RWPE1 (cell line): ENCODE measurements around the gene BAHCC1.
A peak's percentile ranks its signal among the peaks of the same experiment; 100 is the strongest.

Experiments
- CTCF ChIA-PET: fragments of 350-600 bp; sonication (Branson Sonifier 250); formaldehyde crosslinking; extraction: SDS; loops from one replicate; lab custom pipeline; 2021; lab: Yijun Ruan, JAX
- POLR2A ChIA-PET: fragments of 400-600 bp; formaldehyde crosslinking; extraction: SDS; loops from one replicate; lab custom pipeline; 2020; ENCODE audit warnings: antibody characterized with exemption; ENCODE audit not compliant: low non-redundant PET; lab: Yijun Ruan, JAX
- DNase-seq: peaks from one replicate; pipeline ENCODE4 v3.0.0; 2012; ENCODE audit warnings: low spot score
- H3K27ac ChIP-seq: fragments of 450-650 bp; 2 replicates; pipeline ENCODE4 v1.5.1; 2017
- TF ChIP-seq, protein P1 (sequence below): fragments of 450-650 bp; conservative IDR thresholded peaks from 2 replicates; pipeline ENCODE4 v1.5.1; 2017; ENCODE audit warnings: low read depth, mild to moderate bottlenecking

The BAHCC1 gene

DNA sequence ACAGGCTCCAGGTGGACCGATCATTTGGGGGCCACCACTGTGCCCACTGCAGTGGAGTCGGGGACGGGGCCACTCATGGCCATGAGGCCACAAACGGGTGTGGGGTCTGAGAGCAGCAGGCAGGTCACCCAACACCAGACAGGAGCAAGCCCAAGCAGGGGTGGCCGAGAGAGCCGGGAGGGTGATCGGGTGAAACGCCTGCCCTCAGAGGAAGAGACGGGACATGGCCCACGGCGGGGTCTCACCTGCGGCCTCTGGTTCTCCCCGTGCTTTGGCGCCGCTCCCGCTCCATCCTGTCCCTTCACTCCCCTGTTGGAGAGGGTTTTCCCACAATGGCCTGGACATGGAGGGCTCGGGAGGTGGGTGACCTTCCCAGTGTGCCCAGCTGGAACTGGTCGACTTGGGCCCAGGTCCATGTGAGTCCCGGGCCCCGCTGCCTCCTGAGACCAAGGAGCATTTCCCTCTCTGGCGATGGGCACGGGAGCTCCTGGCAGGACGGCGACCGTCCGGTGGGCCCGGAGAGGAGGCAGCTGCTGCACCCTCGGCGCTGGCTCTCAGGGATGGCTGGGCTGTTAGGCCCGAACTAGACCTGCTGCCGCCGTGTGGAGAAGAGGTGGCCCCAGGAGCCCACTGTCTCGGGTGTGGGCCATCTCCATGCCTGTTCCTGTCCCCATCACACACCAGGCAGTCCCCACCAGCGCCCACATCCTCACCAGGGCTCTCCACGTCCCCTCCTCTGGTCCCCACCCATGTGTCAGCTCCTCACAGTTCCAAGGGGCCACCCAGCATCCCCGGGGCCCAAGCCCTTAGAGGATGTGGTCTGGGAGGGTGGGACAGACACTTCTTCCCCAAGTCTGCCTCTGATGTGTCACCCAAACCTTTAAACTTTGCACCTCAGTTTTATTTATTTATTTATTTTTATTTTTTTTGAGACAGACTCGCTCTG, 13.4 kb upstream of the BAHCC1 start:
- POLR2A ChIA-PET, result interaction anchor here (0.6 kb wide), 1 partner anchor 251 kb away, joined by 3 read pairs; no protein-coding TSS in a partner anchor
- CTCF ChIA-PET, result interaction anchor here (0.9 kb wide), 1 partner anchor 102 kb away, joined by 3 read pairs; no protein-coding TSS in a partner anchor
- DNase-seq, result no peak
- H3K27ac ChIP-seq, result peak overlapping the region; percentile 5; the same call in 1 of the 2 replicates
- TF ChIP-seq, protein P1, sequence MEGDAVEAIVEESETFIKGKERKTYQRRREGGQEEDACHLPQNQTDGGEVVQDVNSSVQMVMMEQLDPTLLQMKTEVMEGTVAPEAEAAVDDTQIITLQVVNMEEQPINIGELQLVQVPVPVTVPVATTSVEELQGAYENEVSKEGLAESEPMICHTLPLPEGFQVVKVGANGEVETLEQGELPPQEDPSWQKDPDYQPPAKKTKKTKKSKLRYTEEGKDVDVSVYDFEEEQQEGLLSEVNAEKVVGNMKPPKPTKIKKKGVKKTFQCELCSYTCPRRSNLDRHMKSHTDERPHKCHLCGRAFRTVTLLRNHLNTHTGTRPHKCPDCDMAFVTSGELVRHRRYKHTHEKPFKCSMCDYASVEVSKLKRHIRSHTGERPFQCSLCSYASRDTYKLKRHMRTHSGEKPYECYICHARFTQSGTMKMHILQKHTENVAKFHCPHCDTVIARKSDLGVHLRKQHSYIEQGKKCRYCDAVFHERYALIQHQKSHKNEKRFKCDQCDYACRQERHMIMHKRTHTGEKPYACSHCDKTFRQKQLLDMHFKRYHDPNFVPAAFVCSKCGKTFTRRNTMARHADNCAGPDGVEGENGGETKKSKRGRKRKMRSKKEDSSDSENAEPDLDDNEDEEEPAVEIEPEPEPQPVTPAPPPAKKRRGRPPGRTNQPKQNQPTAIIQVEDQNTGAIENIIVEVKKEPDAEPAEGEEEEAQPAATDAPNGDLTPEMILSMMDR, result no peak

DNA sequence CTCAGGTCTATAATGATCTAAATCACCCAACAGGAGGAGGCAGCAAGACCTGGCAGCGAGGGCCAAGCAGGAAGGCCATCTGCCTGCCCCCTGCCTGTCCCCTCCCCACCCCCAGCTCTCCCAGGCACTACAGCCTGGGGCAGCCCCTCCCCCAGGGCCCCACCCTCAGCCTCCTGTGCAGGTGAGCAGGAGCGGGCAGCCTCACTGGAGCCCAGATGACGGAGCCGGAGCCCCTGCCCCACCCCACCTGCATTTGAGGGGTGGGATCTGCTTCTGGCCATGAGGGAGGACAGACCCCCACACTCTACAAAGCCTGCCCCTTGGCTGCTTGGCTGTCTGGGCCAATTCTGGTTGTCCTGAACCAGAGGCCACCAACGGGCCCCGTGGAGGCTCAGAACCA, 12.4 kb upstream of the BAHCC1 start:
- ChIA-PET CTCF (no interaction called here), POLR2A (no interaction called here)
- no peak for DNase-seq
- no peak overlapping the region; the same call in 1 of the 2 replicates for H3K27ac ChIP-seq
- TF ChIP-seq, protein P1, result no peak

DNA sequence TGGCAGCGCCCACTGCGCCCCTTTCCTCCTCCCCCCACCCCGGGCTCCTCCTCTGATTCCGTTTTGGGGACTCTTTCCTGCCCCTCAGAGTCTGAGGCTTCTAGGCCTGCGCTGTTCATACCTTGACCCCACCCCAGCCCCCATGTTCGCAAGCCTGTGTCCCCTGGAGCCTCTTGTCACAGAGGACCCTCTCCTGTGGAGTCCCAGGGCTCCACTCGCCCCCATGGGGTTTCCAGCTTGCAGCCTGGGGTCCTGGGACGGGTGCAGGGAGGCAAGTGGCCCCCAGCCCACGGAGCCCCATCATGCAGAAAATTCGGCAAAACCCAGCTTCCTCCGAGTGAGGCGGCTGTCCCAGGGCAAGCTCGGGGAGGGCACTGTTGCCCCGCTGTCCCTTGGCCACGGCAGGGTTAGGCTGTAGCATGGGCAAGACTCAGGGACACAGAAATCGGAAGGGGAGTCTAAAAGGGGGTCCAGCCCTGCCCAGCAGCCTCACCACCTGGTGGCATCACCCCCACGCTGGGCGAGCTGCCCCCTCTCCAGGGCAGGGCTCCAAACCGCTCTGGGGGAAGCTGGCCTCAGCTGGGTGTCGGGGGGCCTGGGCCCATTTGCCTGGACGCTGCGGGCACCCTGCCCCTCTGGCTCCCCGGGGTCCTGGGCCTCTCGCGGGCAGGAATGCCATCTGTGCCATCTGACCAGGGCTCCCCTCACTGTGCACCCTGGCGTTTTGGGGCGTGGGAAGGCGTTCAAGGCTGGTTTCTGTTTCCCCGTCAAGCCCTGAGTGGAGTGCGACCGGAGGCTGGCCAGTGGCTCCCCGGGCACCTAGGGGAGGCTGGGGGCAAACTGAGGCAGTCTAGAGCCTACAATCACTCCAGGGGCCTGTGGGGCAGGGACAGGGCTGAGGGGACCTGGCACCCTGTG, 11.5 kb upstream of the BAHCC1 start:
- POLR2A ChIA-PET, result no interaction called here
- DNase-seq, result no peak
- TF ChIP-seq, protein P1, result no peak
- H3K27ac ChIP-seq, result peak overlapping the region; percentile 94; the same call in 1 of the 2 replicates
- CTCF ChIA-PET, result no interaction called here

DNA sequence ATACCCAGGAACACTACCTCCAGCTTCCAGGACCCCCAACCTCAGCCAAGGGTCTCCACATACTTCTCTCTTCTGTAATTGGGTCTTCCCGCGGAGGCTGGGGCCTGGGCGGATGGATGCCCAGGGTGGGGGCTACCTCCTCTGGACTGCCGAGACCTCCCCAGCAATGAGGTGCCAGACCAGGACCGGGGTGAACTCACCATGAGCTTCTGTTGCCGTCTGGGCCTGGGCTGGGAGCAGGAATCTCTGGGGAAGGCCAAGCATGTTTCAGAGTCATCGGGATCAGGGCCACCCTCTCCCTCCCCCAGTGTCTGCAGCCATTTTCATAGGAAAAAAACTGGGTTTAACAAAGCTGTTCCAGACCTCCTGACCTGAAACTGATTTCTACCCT, 10.3 kb upstream of the BAHCC1 start:
- POLR2A ChIA-PET, result no interaction called here

DNA sequence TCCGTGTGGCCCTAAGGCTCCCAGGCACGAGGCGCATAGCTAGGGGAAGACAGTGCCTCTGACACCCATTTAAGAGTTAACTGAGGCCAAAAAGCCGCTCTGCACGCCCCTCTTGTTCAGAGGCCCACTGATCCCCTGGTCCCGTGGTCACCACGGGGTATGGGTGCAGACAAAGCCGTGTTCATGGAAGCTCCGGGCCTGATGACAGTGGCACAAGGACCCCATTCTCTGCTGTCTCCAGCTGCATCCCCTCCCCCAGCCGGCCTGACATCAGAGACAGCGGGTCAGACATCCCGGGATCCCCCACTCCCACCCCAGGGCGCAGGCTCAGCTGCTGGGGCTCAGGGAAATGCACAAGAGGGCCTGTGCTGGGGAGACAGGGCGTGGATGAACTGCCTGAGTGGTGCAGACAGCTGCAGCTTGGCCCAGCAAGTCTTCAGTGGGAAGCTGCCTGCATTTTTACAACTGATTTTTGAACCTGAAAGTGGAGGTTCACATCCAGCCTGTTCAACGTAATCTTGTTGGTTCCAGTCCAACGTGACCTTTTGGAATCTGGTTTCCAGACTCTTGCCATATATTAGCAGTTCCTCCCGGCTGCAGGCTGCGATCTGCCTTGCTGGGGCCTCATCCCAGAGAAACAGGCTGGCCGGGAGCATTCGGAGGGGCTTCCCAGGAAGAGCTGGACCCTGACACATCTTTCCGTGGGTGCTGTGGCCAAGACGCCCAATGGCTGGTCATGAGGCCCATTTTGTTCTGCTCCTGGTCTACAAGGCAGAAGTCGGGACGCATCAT, 9.7 kb upstream of the BAHCC1 start:
- ChIA-PET POLR2A (no interaction called here), CTCF (no interaction called here)
- no peak for DNase-seq

More for the DNA sequence above, 10.3 kb upstream of the BAHCC1 start:
- peak overlapping the region; percentile 94 for H3K27ac ChIP-seq
- DNase-seq, result no peak
- TF ChIP-seq, protein P1, result no peak
- CTCF ChIA-PET, result no interaction called here

More for the DNA sequence above, 9.7 kb upstream of the BAHCC1 start:
- TF ChIP-seq, protein P1, result no peak
- peak overlapping the region; percentile 94 for H3K27ac ChIP-seq
